ENCODE results near the gene SKAP1.
"Not testable (repeated sequence)": the region's sequence is repeated elsewhere in the genome, so short reads cannot be mapped to it uniquely, and the experiment has no call there.

Gene SKAP1

DNA sequence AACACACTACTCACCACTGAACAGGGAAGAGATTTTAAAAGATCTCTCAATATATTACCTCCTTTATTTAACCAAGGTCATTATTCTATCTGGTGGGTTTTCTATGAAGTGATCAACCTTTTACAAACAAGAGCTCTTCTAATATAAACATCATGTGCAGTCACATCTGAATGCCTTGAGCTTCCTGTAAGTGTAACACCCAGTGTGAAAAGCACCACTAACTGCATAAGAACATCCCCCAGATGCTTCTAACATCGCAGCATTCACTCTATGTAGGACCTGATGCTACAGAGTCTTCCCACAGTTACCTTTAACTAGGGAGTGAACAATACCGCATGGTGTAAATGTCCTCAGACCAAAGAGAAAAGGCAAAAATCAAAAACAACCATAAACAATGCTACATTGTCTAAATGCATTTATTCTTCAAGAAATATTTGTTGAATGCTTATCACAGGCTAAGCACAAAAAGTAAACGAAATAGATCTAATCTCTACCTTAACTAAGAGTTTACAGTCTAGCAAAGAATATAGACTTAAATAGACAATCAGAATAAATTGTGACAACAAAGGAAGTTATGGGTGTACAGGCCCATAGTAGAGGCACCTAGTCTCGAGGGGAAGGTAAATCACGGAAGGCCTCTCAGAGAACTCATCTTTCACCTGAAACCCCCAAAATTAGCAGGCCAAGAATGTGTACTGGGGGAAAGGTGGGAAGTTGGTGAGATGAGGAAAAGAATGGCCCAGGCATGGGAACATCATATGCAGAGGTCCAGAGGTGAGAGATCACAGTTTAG lies 16.2 kb downstream of the SKAP1 start:
- Histone ChIP-seq H3K9me3 (ENCODE audit: control extremely low read depth in 1 of 5, control insufficient read depth in 4 of 5, insufficient read depth in 2 of 5, low read depth in 1 of 5, low read length in 4 of 5) (no peaks in the 10 kb centered on the region), H3K36me3 (ENCODE audit: control insufficient read depth in 4 of 4, insufficient read depth in 4 of 4, low read length in 3 of 4) (peaks cover 0 to 7% (median 0%) of the 10 kb centered on the region in 4 experiments), H3K4me3 (ENCODE audit: control insufficient read depth in 1 of 7, extremely low read depth in 1 of 7, insufficient read depth in 4 of 7, low read depth in 2 of 7, low read length in 6 of 7) (no peak overlapping the region), H3K27ac (ENCODE audit: insufficient read depth in 1 of 2, low read depth in 1 of 2, low read length in 2 of 2, poor library complexity in 1 of 2, severe bottlenecking in 2 of 2) (no peak overlapping the region), H3K27me3 (replicated peaks in 2 of 5; ENCODE audit: control insufficient read depth in 4 of 5, insufficient read depth in 5 of 5, low read length in 4 of 5) (no peaks in the 10 kb centered on the region), H3K4me1 (ENCODE audit: control extremely low read depth in 1 of 4, control insufficient read depth in 4 of 4, insufficient read depth in 4 of 4, low read length in 3 of 4) (peaks cover 0 to 2% (median 0%) of the 10 kb centered on the region in 4 experiments)
- POLR2A ChIA-PET, result no interaction called here
- CTCF ChIA-PET, result interaction anchor here (1.0 to 1.3 kb wide), 2 partner anchors 27 to 35 kb away, joined by 3 read pairs; no protein-coding TSS in a partner anchor
- WGBS (ENCODE audit: insufficient coverage), result no CpG with 5 or more reads among the region's 5 CpGs
- no peak for DNase-seq

DNA sequence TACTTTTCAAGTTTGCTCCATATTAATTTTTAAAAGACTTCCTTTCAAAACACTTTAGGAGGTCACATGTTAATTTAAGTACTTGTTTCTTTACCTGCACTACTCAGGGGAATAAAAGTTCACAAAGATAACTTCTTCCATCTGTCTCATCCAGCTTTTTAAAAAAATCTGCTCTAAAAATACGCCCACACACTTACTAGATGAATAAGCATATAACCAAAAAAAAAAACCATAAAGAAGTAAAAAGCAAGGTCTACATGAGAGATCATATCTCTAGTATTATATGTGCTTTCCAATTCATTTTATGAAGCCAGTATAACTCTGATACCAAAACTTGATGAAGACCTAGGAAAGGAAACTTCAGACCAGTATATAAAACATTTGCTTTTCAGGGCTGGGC lies 17.2 kb downstream of the SKAP1 start:
- ChIA-PET POLR2A (interaction anchor here (0.6 kb wide), 1 partner anchor 15 kb away, joined by 3 read pairs; no protein-coding TSS in a partner anchor), CTCF (interaction anchor here (1.2 to 1.3 kb wide), 2 partner anchors 12 to 28 kb away, joined by 3 read pairs; no protein-coding TSS in a partner anchor)
- peaks cover 0 to 7% (median 0%) of the 10 kb centered on the region in 4 experiments for H3K36me3 ChIP-seq (ENCODE audit: control insufficient read depth in 4 of 4, insufficient read depth in 4 of 4, low read length in 3 of 4)
- WGBS (ENCODE audit: insufficient coverage), result no CpG with 5 or more reads among the region's 1 CpG
- H3K4me1 ChIP-seq (ENCODE audit: control extremely low read depth in 1 of 4, control insufficient read depth in 4 of 4, insufficient read depth in 4 of 4, low read length in 3 of 4), result peaks cover 0 to 2% (median 0%) of the 10 kb centered on the region in 4 experiments
- no peaks in the 10 kb centered on the region for H3K9me3 ChIP-seq (ENCODE audit: control extremely low read depth in 1 of 5, control insufficient read depth in 4 of 5, insufficient read depth in 2 of 5, low read depth in 1 of 5, low read length in 4 of 5)
- no peak overlapping the region for H3K27ac ChIP-seq (ENCODE audit: insufficient read depth in 1 of 2, low read depth in 1 of 2, low read length in 2 of 2, poor library complexity in 1 of 2, severe bottlenecking in 2 of 2)
- no peak overlapping the region for H3K4me3 ChIP-seq (ENCODE audit: control insufficient read depth in 1 of 7, extremely low read depth in 1 of 7, insufficient read depth in 4 of 7, low read depth in 2 of 7, low read length in 6 of 7)
- peak in 1 of 3 donors; percentile 17 for DNase-seq
- no peaks in the 10 kb centered on the region for H3K27me3 ChIP-seq (replicated peaks in 2 of 5; ENCODE audit: control insufficient read depth in 4 of 5, insufficient read depth in 5 of 5, low read length in 4 of 5)

DNA sequence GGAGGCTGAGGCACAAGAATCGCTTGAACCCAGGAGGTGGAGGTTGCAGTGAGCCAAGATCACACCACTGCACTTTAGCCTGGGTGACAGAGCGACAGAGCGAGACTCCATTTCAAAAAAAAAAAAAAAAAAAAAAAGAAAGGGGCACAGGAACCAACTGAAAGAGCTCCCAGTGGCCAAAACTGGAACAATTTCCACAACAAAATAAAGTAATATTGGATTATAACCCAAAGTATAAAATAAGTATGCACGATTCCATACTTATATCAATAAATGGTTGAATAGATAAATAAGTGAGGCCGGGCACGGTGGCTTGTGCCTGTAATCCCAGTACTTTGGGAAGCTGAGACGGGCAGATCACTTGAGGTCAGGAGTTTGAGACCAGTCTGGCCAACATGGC lies 19.2 kb downstream of the SKAP1 start:
- H3K27me3 ChIP-seq (replicated peaks in 2 of 5; ENCODE audit: control insufficient read depth in 4 of 5, insufficient read depth in 5 of 5, low read length in 4 of 5); POLR2A ChIA-PET; H3K36me3 ChIP-seq (ENCODE audit: control insufficient read depth in 4 of 4, insufficient read depth in 4 of 4, low read length in 3 of 4); H3K27ac ChIP-seq (ENCODE audit: insufficient read depth in 1 of 2, low read depth in 1 of 2, low read length in 2 of 2, poor library complexity in 1 of 2, severe bottlenecking in 2 of 2); H3K4me3 ChIP-seq (ENCODE audit: control insufficient read depth in 1 of 7, extremely low read depth in 1 of 7, insufficient read depth in 4 of 7, low read depth in 2 of 7, low read length in 6 of 7); H3K9me3 ChIP-seq (ENCODE audit: control extremely low read depth in 1 of 5, control insufficient read depth in 4 of 5, insufficient read depth in 2 of 5, low read depth in 1 of 5, low read length in 4 of 5); DNase-seq: not testable (repeated sequence)
- 78% methylated on average over 1 of the region's 7 CpGs for WGBS (ENCODE audit: insufficient coverage)
- CTCF ChIA-PET, result interaction anchor here (1.4 to 2.7 kb wide), 3 partner anchors 10 to 19 kb away, joined by 4 to 15 read pairs (median 4); no protein-coding TSS in a partner anchor
- peaks cover 0 to 10% (median 3%) of the 10 kb centered on the region in 4 experiments for H3K4me1 ChIP-seq (ENCODE audit: control extremely low read depth in 1 of 4, control insufficient read depth in 4 of 4, insufficient read depth in 4 of 4, low read length in 3 of 4)

- H3K4me3 ChIP-seq (ENCODE audit: control insufficient read depth in 1 of 7, extremely low read depth in 1 of 7, insufficient read depth in 4 of 7, low read depth in 2 of 7, low read length in 6 of 7), result no peak overlapping the region
- DNase-seq, result no peak
- WGBS (ENCODE audit: insufficient coverage), result 100% methylated on average over 1 of the region's 5 CpGs
- H3K4me1 ChIP-seq (ENCODE audit: control extremely low read depth in 1 of 4, control insufficient read depth in 4 of 4, insufficient read depth in 4 of 4, low read length in 3 of 4), result peaks cover 0 to 10% (median 3%) of the 10 kb centered on the region in 4 experiments
- no peaks in the 10 kb centered on the region for H3K9me3 ChIP-seq (ENCODE audit: control extremely low read depth in 1 of 5, control insufficient read depth in 4 of 5, insufficient read depth in 2 of 5, low read depth in 1 of 5, low read length in 4 of 5)
- POLR2A ChIA-PET, result no interaction called here
- H3K27me3 ChIP-seq (replicated peaks in 2 of 5; ENCODE audit: control insufficient read depth in 4 of 5, insufficient read depth in 5 of 5, low read length in 4 of 5), result no peaks in the 10 kb centered on the region
- H3K27ac ChIP-seq (ENCODE audit: insufficient read depth in 1 of 2, low read depth in 1 of 2, low read length in 2 of 2, poor library complexity in 1 of 2, severe bottlenecking in 2 of 2), result no peak overlapping the region
- CTCF ChIA-PET, result interaction anchor here (1.1 to 2.7 kb wide), 5 partner anchors 8 to 83 kb away, joined by 3 to 15 read pairs (median 4); no protein-coding TSS in a partner anchor
- H3K36me3 ChIP-seq (ENCODE audit: control insufficient read depth in 4 of 4, insufficient read depth in 4 of 4, low read length in 3 of 4), result peaks cover 0 to 7% (median 0%) of the 10 kb centered on the region in 4 experiments
Observed at GRCh38 chr17:48409607-48410006, 20.4 kb downstream of the SKAP1 start.

DNA sequence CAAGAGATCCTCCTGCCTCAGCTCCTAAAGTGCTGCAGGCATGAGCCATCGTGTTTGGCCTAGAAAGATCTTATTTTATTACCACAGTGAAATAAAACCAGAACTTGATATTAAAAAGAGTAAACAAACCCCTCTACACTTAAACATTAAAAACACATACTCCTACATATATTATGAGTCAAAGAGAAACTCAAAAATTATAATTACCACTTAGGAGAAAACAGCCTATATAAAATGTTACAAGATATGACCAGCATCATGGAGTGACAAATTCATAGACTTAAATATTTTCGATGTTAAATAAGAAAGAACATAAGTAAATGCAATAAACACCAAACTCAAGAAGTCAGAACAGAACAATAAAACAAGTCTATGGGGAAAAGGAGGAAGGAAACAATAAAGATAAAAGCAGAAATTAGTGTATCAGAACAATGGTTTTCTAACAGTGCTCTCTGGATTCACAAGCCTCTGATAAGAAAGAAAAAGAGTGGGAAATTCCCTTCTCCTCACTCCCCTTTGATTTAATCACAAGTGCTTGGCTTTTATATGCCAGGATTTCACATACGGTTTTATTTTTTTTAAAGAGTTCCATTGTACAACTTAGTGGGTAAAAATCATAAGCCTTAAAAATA lies 23.0 kb downstream of the SKAP1 start:
- peak in 2 of 3 donors; percentile 21 to 22 for DNase-seq
- peaks cover 0 to 7% (median 0%) of the 10 kb centered on the region in 4 experiments for H3K36me3 ChIP-seq (ENCODE audit: control insufficient read depth in 4 of 4, insufficient read depth in 4 of 4, low read length in 3 of 4)
- no peaks in the 10 kb centered on the region for H3K27me3 ChIP-seq (replicated peaks in 2 of 5; ENCODE audit: control insufficient read depth in 4 of 5, insufficient read depth in 5 of 5, low read length in 4 of 5)
- H3K9me3 ChIP-seq (ENCODE audit: control extremely low read depth in 1 of 5, control insufficient read depth in 4 of 5, insufficient read depth in 2 of 5, low read depth in 1 of 5, low read length in 4 of 5), result no peaks in the 10 kb centered on the region
- no peak overlapping the region for H3K4me3 ChIP-seq (ENCODE audit: control insufficient read depth in 1 of 7, extremely low read depth in 1 of 7, insufficient read depth in 4 of 7, low read depth in 2 of 7, low read length in 6 of 7)
- WGBS (ENCODE audit: insufficient coverage), result no CpG with 5 or more reads among the region's 3 CpGs
- ChIA-PET CTCF (interaction anchor here (1.1 kb wide), 1 partner anchor 10 kb away, joined by 3 read pairs; no protein-coding TSS in a partner anchor), POLR2A (no interaction called here)
- H3K4me1 ChIP-seq (ENCODE audit: control extremely low read depth in 1 of 4, control insufficient read depth in 4 of 4, insufficient read depth in 4 of 4, low read length in 3 of 4), result peaks cover 0 to 10% (median 3%) of the 10 kb centered on the region in 4 experiments
- no peak overlapping the region for H3K27ac ChIP-seq (ENCODE audit: insufficient read depth in 1 of 2, low read depth in 1 of 2, low read length in 2 of 2, poor library complexity in 1 of 2, severe bottlenecking in 2 of 2)

DNA sequence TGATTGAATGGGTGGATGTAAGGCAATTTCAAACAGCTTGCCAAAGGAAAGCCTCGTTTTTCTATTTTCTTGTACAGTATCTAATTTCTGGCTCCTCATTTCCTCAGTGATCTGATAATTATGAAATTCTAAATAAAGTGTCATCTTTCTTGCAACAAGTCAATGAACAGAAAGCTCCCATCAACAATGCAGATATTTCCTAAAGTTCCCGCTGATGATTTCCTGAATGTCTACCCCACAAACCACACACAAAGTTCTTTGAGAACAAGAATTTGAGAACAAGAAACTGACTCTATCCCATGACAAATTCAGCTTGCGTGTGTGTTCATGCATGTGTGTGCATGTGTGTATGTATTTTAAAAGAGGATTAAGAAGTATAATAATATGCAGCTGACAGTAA lies 35.2 kb downstream of the SKAP1 start:
- Histone ChIP-seq H3K27me3 (replicated peaks in 2 of 5; ENCODE audit: control insufficient read depth in 4 of 5, insufficient read depth in 5 of 5, low read length in 4 of 5) (peaks cover 0 to 4% (median 1%) of the 10 kb centered on the region in 5 experiments), H3K4me3 (ENCODE audit: control insufficient read depth in 1 of 7, extremely low read depth in 1 of 7, insufficient read depth in 4 of 7, low read depth in 2 of 7, low read length in 6 of 7) (no peak overlapping the region), H3K36me3 (ENCODE audit: control insufficient read depth in 4 of 4, insufficient read depth in 4 of 4, low read length in 3 of 4) (peaks cover 0 to 3% (median 1%) of the 10 kb centered on the region in 4 experiments), H3K27ac (ENCODE audit: insufficient read depth in 1 of 2, low read depth in 1 of 2, low read length in 2 of 2, poor library complexity in 1 of 2, severe bottlenecking in 2 of 2) (no peak overlapping the region), H3K9me3 (ENCODE audit: control extremely low read depth in 1 of 5, control insufficient read depth in 4 of 5, insufficient read depth in 2 of 5, low read depth in 1 of 5, low read length in 4 of 5) (no peaks in the 10 kb centered on the region), H3K4me1 (ENCODE audit: control extremely low read depth in 1 of 4, control insufficient read depth in 4 of 4, insufficient read depth in 4 of 4, low read length in 3 of 4) (peaks cover 0 to 15% (median 4%) of the 10 kb centered on the region in 4 experiments)
- POLR2A ChIA-PET, result no interaction called here
- no CpG with 5 or more reads among the region's 3 CpGs for WGBS (ENCODE audit: insufficient coverage)
- DNase-seq, result no peak
- CTCF ChIA-PET, result interaction anchor here (1.2 kb wide), 1 partner anchor 10 kb away, joined by 3 read pairs; no protein-coding TSS in a partner anchor
